ENCODE measurements around the gene AMOTL2. TPM values are rescaled to one million over a fixed set of nuclear protein-coding genes. Genes with fewer than 3 reads are reported as not detected.
A peak's percentile ranks its signal among the peaks of the same experiment; 100 is the strongest.

The AMOTL2 gene
- total RNA-seq, 1 experiment from 2014 or later, result 146 TPM

GRCh38 chr3:134348524-134348923 is 25.7 kb downstream of the AMOTL2 start:
- Histone ChIP-seq H3K9me3 (ENCODE audit: control insufficient read depth, insufficient read depth, low read depth, low read length) (no peaks in the 10 kb centered on the region; the same call in 1 of the 2 replicates), H3K4me1 (ENCODE audit: control insufficient read depth, insufficient read depth, low read length) (peaks cover 23% of the 10 kb centered on the region), H3K36me3 (ENCODE audit: control insufficient read depth, insufficient read depth, low read length) (no peaks in the 10 kb centered on the region), H3K4me3 (ENCODE audit: low read depth in 2 of 2, low read length in 2 of 2) (no peak overlapping the region), H3K27me3 (ENCODE audit: control insufficient read depth, insufficient read depth, low read length) (no peaks in the 10 kb centered on the region), H3K27ac (ENCODE audit: low read length) (peak overlapping the region; percentile 45; the same call in 1 of the 2 replicates)
- in situ Hi-C loops (cut with HindIII; ENCODE audit: low pct_unique_long_range_greater_than_20kb, low sequenced_read_pairs), result no loop called here
- TF ChIP-seq, protein P1, sequence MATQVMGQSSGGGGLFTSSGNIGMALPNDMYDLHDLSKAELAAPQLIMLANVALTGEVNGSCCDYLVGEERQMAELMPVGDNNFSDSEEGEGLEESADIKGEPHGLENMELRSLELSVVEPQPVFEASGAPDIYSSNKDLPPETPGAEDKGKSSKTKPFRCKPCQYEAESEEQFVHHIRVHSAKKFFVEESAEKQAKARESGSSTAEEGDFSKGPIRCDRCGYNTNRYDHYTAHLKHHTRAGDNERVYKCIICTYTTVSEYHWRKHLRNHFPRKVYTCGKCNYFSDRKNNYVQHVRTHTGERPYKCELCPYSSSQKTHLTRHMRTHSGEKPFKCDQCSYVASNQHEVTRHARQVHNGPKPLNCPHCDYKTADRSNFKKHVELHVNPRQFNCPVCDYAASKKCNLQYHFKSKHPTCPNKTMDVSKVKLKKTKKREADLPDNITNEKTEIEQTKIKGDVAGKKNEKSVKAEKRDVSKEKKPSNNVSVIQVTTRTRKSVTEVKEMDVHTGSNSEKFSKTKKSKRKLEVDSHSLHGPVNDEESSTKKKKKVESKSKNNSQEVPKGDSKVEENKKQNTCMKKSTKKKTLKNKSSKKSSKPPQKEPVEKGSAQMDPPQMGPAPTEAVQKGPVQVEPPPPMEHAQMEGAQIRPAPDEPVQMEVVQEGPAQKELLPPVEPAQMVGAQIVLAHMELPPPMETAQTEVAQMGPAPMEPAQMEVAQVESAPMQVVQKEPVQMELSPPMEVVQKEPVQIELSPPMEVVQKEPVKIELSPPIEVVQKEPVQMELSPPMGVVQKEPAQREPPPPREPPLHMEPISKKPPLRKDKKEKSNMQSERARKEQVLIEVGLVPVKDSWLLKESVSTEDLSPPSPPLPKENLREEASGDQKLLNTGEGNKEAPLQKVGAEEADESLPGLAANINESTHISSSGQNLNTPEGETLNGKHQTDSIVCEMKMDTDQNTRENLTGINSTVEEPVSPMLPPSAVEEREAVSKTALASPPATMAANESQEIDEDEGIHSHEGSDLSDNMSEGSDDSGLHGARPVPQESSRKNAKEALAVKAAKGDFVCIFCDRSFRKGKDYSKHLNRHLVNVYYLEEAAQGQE (IDR thresholded peaks at IDR 0.05; ENCODE audit: insufficient read depth in 1 of 2, low read depth in 2 of 2, low read length in 1 of 2), result no peak
- TF ChIP-seq POLR2AphosphoS5 (IDR thresholded peaks at IDR 0.05; ENCODE audit: low read depth, low read length) (no peak), SIN3A (IDR thresholded peaks at IDR 0.05; ENCODE audit: borderline replicate concordance, insufficient read depth, low read depth, low read length) (no peak), TCF7L2 (IDR thresholded peaks at IDR 0.05; ENCODE audit: low read depth, low read length) (no peak)
- TF ChIP-seq, protein P2, sequence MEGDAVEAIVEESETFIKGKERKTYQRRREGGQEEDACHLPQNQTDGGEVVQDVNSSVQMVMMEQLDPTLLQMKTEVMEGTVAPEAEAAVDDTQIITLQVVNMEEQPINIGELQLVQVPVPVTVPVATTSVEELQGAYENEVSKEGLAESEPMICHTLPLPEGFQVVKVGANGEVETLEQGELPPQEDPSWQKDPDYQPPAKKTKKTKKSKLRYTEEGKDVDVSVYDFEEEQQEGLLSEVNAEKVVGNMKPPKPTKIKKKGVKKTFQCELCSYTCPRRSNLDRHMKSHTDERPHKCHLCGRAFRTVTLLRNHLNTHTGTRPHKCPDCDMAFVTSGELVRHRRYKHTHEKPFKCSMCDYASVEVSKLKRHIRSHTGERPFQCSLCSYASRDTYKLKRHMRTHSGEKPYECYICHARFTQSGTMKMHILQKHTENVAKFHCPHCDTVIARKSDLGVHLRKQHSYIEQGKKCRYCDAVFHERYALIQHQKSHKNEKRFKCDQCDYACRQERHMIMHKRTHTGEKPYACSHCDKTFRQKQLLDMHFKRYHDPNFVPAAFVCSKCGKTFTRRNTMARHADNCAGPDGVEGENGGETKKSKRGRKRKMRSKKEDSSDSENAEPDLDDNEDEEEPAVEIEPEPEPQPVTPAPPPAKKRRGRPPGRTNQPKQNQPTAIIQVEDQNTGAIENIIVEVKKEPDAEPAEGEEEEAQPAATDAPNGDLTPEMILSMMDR (IDR thresholded peaks at IDR 0.05), result no peak
- POLR2A ChIA-PET, result no interaction called here
- CTCF ChIA-PET, result no interaction called here
- peak; percentile 62 for ATAC-seq
- no TSS peak for BruUV-seq (replicated peaks)
- no peak for DNase-seq (ENCODE audit: low read depth, low spot score)
- intact Hi-C loops (cut with micrococcal nuclease; ENCODE audit: unreplicated experiment), result no loop called here

- ATAC-seq (no peak), DNase-seq (ENCODE audit: low read depth, low spot score) (no peak)
- Histone ChIP-seq H3K9me3 (ENCODE audit: control insufficient read depth, insufficient read depth, low read depth, low read length) (no peaks in the 10 kb centered on the region; the same call in 1 of the 2 replicates), H3K4me3 (ENCODE audit: low read depth in 2 of 2, low read length in 2 of 2) (no peak overlapping the region), H3K27ac (ENCODE audit: low read length) (peak overlapping the region; percentile 17; the same call in 1 of the 2 replicates), H3K4me1 (ENCODE audit: control insufficient read depth, insufficient read depth, low read length) (peaks cover 14% of the 10 kb centered on the region; the same call in 1 of the 2 replicates), H3K36me3 (ENCODE audit: control insufficient read depth, insufficient read depth, low read length) (no peaks in the 10 kb centered on the region), H3K27me3 (ENCODE audit: control insufficient read depth, insufficient read depth, low read length) (no peaks in the 10 kb centered on the region)
- intact Hi-C loops (cut with micrococcal nuclease; ENCODE audit: unreplicated experiment), result no loop called here
- TF ChIP-seq, protein P1 (IDR thresholded peaks at IDR 0.05; ENCODE audit: insufficient read depth in 1 of 2, low read depth in 2 of 2, low read length in 1 of 2), result no peak
- TF ChIP-seq SIN3A (IDR thresholded peaks at IDR 0.05; ENCODE audit: borderline replicate concordance, insufficient read depth, low read depth, low read length) (no peak), POLR2AphosphoS5 (IDR thresholded peaks at IDR 0.05; ENCODE audit: low read depth, low read length) (no peak), TCF7L2 (IDR thresholded peaks at IDR 0.05; ENCODE audit: low read depth, low read length) (no peak)
- TF ChIP-seq, protein P2 (IDR thresholded peaks at IDR 0.05), result no peak
- in situ Hi-C loops (cut with HindIII; ENCODE audit: low pct_unique_long_range_greater_than_20kb, low sequenced_read_pairs), result no loop called here
- BruUV-seq (replicated peaks), result no TSS peak
- POLR2A ChIA-PET, result no interaction called here
- CTCF ChIA-PET, result no interaction called here
These were observed 26.7 kb downstream of the AMOTL2 start for GRCh38 chr3:134347551-134347950.

All from Panc1 (cell line).